ENCODE data around the gene PHETA1.

PHETA1 gene

DNA sequence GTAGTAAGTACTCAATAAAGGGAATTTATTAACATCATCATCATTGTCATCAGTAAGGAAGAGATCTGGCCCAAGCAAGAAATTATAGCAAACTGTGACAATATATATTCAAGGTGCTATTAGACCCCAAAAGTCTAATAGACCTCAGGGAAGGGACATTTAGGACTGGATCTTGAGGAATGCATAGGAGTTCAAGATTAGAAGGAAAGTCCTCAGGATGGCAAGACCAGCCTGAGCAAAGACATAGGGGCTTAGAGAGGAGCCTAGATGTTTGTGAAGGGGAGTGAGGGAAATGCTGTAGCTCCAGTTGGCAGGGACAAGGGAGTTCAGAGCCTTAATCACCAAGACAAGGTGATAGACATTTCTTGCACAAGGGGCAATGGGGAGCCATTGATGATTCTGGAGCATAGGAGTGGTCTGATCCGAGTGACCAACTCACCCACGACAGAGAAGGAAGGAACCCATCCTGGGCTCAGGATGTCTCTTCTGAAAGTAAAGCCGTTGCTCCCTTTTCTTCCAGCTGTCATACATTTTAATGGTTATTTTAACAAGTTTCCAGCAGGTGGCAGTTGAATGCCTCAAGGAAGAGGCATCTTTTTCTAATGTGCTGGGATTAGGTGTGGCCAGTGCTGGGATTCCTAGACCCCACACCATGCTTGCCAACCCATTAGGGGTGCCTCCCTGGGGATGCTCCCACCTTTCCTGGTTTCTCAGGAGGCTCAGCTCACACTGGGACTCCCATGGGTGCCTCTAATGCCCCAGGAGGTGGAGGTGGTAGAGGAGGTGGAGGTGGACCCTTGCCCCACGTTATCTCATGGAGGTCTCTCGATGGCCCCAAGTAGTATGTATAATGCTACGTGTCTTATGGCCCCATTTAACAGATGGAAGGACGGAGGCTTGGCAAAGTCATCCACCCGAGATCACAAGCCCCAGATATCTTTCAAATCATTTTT lies 37.8 kb downstream of the PHETA1 start:
- in situ Hi-C loops (cut with MboI; ENCODE audit: low sequenced_read_pairs) = no loop called here

- in situ Hi-C loops (cut with MboI; ENCODE audit: low sequenced_read_pairs) = no loop called here
Observed at GRCh38 chr12:111328138-111328537, 40.8 kb downstream of the PHETA1 start.

GRCh38 chr12:111327474-111327873 lies 41.4 kb downstream of the PHETA1 start:
- in situ Hi-C loops (cut with MboI; ENCODE audit: low sequenced_read_pairs) = no loop called here

GRCh38 chr12:111322336-111323250 lies 46.3 kb downstream of the PHETA1 start:
- in situ Hi-C loops (cut with MboI; ENCODE audit: low sequenced_read_pairs) = no loop called here

DNA sequence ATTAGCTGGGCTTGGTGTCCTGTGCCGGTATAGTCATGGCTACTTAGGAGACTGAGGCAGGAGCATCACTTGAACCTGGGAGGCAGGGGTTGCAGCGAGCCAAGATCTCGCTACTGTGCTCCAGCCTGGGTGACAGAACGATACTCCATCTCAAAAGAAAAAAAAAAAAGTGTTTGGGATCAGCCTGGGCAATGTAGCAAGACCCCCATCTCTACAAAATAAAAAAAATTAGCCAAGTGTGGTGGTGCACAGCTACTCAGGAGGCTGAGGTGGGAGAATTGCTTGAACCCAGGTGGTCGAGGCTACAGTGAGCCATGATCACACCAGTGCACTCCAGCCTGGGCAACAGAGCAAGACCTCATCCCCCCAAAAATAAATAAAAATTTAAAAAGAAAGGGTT lies 47.6 kb downstream of the PHETA1 start:
- in situ Hi-C loops (cut with MboI; ENCODE audit: low sequenced_read_pairs) = no loop called here

GRCh38 chr12:111320258-111321050 lies 48.4 kb downstream of the PHETA1 start:
- in situ Hi-C loops (cut with MboI; ENCODE audit: low sequenced_read_pairs) = no loop called here

- in situ Hi-C loops (cut with MboI; ENCODE audit: low sequenced_read_pairs) = no loop called here
Observed at GRCh38 chr12:111319600-111320257, 49.2 kb downstream of the PHETA1 start.

GRCh38 chr12:111318450-111318849 lies 50.4 kb downstream of the PHETA1 start:
- in situ Hi-C loops (cut with MboI; ENCODE audit: low sequenced_read_pairs) = no loop called here

DNA sequence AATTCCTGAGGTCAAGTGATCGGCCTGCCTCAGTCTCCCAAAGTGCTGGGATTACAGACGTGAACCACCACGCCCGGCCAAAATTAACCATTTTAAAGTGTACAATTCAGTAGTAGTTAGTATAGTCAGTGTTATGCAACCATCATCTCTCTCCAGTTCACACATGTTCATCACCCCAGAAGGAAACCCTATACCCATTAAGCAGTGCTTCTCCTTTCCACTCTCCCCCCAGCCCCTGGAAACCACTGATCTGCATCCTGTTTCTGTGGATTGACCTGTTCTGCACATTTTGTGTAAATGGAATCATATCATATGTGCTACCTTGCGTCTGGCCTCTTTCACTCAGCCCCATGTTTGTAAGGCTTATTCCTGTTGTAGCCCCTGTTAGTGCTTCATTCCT lies 52.2 kb downstream of the PHETA1 start:
- in situ Hi-C loops (cut with MboI; ENCODE audit: low sequenced_read_pairs) = no loop called here

DNA sequence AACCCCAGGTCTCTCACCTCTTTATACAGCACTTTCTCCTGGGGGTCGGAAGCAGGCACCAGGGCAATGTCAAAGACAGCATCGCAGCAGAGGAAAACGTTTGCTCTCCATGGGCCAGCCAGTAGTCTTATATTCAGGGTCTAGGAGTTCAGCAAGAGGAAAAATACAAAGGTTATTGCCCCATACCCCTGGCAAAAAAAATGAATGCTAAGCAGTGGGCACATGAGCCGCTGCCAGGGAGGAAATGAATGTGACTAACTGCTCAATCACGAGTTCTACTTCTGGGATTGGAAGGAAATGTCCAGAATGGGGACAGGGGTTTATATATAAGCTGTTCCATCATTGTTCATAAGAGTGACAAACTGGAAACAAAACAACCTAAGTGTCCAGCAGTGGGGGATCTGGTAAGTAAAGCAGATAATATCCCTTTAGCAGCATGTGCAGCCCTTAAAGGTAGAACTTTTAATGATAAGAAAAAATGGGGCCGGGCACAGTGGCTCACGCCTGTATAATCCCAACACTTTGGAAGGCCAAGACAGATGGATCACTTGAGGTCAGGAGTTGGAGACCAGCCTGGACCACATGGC lies 53.8 kb downstream of the PHETA1 start:
- in situ Hi-C loops (cut with MboI; ENCODE audit: low sequenced_read_pairs) = no loop called here

DNA sequence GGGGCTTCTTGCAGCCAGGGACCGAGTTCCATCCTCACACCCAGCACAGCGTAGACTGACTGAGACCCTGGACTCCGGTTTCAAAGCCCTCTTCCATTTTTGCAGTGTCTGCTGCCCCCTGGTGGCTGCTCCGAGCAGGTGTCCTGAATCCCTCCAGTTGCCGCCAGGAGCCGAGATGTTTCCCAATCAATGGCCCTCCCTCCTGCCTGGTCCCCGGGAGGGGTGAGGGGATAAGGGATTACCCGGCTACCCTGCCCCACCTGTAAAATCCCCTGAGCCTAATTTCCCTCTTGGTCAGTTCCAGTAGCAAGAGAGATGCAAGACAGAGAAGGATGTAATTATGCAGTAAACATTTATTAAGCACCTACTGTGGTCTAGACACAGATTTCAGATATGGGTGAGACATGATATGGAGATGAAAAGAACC lies 55.0 kb downstream of the PHETA1 start:
- in situ Hi-C loops (cut with MboI; ENCODE audit: low sequenced_read_pairs) = no loop called here

GRCh38 chr12:111312708-111313107 lies 56.2 kb downstream of the PHETA1 start:
- in situ Hi-C loops (cut with MboI; ENCODE audit: low sequenced_read_pairs) = no loop called here

GRCh38 chr12:111312016-111312415 lies 56.9 kb downstream of the PHETA1 start:
- in situ Hi-C loops (cut with MboI; ENCODE audit: low sequenced_read_pairs) = no loop called here

GRCh38 chr12:111311011-111311410 lies 57.9 kb downstream of the PHETA1 start:
- in situ Hi-C loops (cut with MboI; ENCODE audit: low sequenced_read_pairs) = no loop called here

Measured in HL-60/S4 treated with phorbol 12-myristate 13-acetate at 8.2 ng/mL for 4 days and 3 days (cell line).